Measurements from ENCODE around the gene PTAR1.

Gene PTAR1

GRCh38 chr9:69675563-69675962, 84.2 kb downstream of the PTAR1 start:
- no peak for DNase-seq (ENCODE audit: low read depth)
- H3K4me3 ChIP-seq (replicated peaks; ENCODE audit: low read depth, low read length): no peak overlapping the region
- TF ChIP-seq CTCF (IDR thresholded peaks at IDR 0.05; ENCODE audit: low read length, missing control alignments): no peak

GRCh38 chr9:69674716-69675438, 84.9 kb downstream of the PTAR1 start:
- H3K4me3 ChIP-seq (replicated peaks; ENCODE audit: low read depth, low read length): no peak overlapping the region
- DNase-seq (ENCODE audit: low read depth): peak; percentile 88
- TF ChIP-seq CTCF (IDR thresholded peaks at IDR 0.05; ENCODE audit: low read length, missing control alignments): no peak

- no peak for TF ChIP-seq CTCF (IDR thresholded peaks at IDR 0.05; ENCODE audit: low read length, missing control alignments)
- DNase-seq (ENCODE audit: low read depth): no peak
- H3K4me3 ChIP-seq (replicated peaks; ENCODE audit: low read depth, low read length): no peak overlapping the region
Observed at GRCh38 chr9:69674112-69674685, 85.6 kb downstream of the PTAR1 start.

GRCh38 chr9:69673311-69673640, 86.5 kb downstream of the PTAR1 start:
- DNase-seq (ENCODE audit: low read depth): no peak
- no peak for TF ChIP-seq CTCF (IDR thresholded peaks at IDR 0.05; ENCODE audit: low read length, missing control alignments)
- peak overlapping the region; percentile 71 for H3K4me3 ChIP-seq (replicated peaks; ENCODE audit: low read depth, low read length)

- peak overlapping the region; percentile 71 for H3K4me3 ChIP-seq (replicated peaks; ENCODE audit: low read depth, low read length)
- peak; percentile 84 for TF ChIP-seq CTCF (IDR thresholded peaks at IDR 0.05; ENCODE audit: low read length, missing control alignments)
- DNase-seq (ENCODE audit: low read depth): peak; percentile 89
Observed at GRCh38 chr9:69672596-69673310, 87.1 kb downstream of the PTAR1 start.

GRCh38 chr9:69671879-69672595, 87.8 kb downstream of the PTAR1 start, which contains the start of gene APBA1:
Gene APBA1, minus strand, starts transcription at chr9:69672371.
- no peak for TF ChIP-seq CTCF (IDR thresholded peaks at IDR 0.05; ENCODE audit: low read length, missing control alignments)
- H3K4me3 ChIP-seq (replicated peaks; ENCODE audit: low read depth, low read length): peak within 1 kb of the TSS; percentile 71

More at GRCh38 chr9:69671879-69672595, 87.8 kb downstream of the PTAR1 start, which contains the start of gene APBA1:
- DNase-seq (ENCODE audit: low read depth): peak; percentile 60

Measured in fibroblast of pulmonary artery (primary cell).